ENCODE results near the gene TSGA10IP.

- TF ChIP-seq CTCF (IDR thresholded peaks at IDR 0.05) = no peak
- no peak for TF ChIP-seq EZH2 (IDR thresholded peaks at IDR 0.05; ENCODE audit: borderline replicate concordance, insufficient read depth, low read depth, low read length, poor library complexity, severe bottlenecking)
Observed at GRCh38 chr11:65931773-65932557, 13.3 kb upstream of the TSGA10IP start.

Data from B cell (primary cell).